Aorta (tissue), 4 donors: ENCODE data around the gene LRRC8E. TPM values are rescaled to one million over a fixed set of nuclear protein-coding genes. Genes with fewer than 3 reads are reported as not detected.

ENCODE experiments used
- polyA plus RNA-seq, 2 donors: library from polyadenylated mRNA; stranded (reverse); fragments of 200-250 nt; gene quantifications; one replicate each; pipeline ENCODE4 v1.2.3, GENCODE V29; 2013
- total RNA-seq, 2 donors: library from RNA; stranded (reverse); fragmentation: NEBNext Ultra II Directional; extraction: Animal tissue kit (Norgen Biotek cat#: 25700); gene quantifications; one replicate each; pipeline ENCODE4 v1.2.1, GENCODE V29; 2021
- donor health status: healthy with polysubstance abuse.
- donor health status: Bipolar disorder and iron deficiency.
- donor health status: DM: no; HTN: no; CAD: no.
- donor health status: DM: yes; HTN: yes; CAD: no.

The LRRC8E gene
- total and polyA plus RNA-seq, 4 donors: 0.60 TPM; not detected in 3

Other genes with a start within 250 kb of the LRRC8E start
- gene RETN, start 219.5 kb upstream of the LRRC8E start, total RNA-seq: not detected
- gene RETN, start 219.5 kb upstream of the LRRC8E start, polyA plus RNA-seq: 1 to 10 TPM in 1 of 2 donors, not detected in 1; 2.6 TPM
- 1 to 10 TPM in 1 of 2 donors, under 1 TPM in 1; 0.63 to 4.3 TPM for gene MCEMP1, start 211.4 kb upstream of the LRRC8E start, total RNA-seq
- gene MCEMP1, start 211.4 kb upstream of the LRRC8E start, polyA plus RNA-seq: 1 to 10 TPM in 1 of 2 donors, under 1 TPM in 1; 0.10 to 8.3 TPM
- 10 to 100 TPM; 54.0 to 60.1 TPM for gene TRAPPC5, start 207.7 kb upstream of the LRRC8E start, total RNA-seq
- gene TRAPPC5, start 207.7 kb upstream of the LRRC8E start, polyA plus RNA-seq: 10 to 100 TPM; 26.8 to 79.6 TPM
- gene FCER2, start 186.4 kb upstream of the LRRC8E start, total RNA-seq: 1 to 10 TPM in 1 of 2 donors, under 1 TPM in 1; 0.36 to 2.9 TPM
- not detected for gene FCER2, start 186.4 kb upstream of the LRRC8E start, polyA plus RNA-seq
- 10 to 100 TPM in 1 of 2 donors, 1 to 10 TPM in 1; 2.8 to 26.8 TPM for gene CLEC4G, start 156.4 kb upstream of the LRRC8E start, total RNA-seq
- gene CLEC4G, start 156.4 kb upstream of the LRRC8E start, polyA plus RNA-seq: 1 to 10 TPM in 1 of 2 donors, not detected in 1; 2.3 TPM
- 10 to 100 TPM; 19.2 to 63.9 TPM for gene CD209, start 141.0 kb upstream of the LRRC8E start, total RNA-seq
- gene CD209, start 141.0 kb upstream of the LRRC8E start, polyA plus RNA-seq: 1 to 10 TPM; 1.0 to 3.1 TPM
- gene CLEC4M, start 125.3 kb upstream of the LRRC8E start, total RNA-seq: not detected
- gene CLEC4M, start 125.3 kb upstream of the LRRC8E start, polyA plus RNA-seq: under 1 TPM in 1 of 2 donors, not detected in 1; 0.50 TPM
- 10 to 100 TPM; 13.0 to 13.4 TPM for gene EVI5L, start 58.3 kb upstream of the LRRC8E start, total RNA-seq
- 10 to 100 TPM in 1 of 2 donors, 1 to 10 TPM in 1; 4.3 to 11.9 TPM for gene EVI5L, start 58.3 kb upstream of the LRRC8E start, polyA plus RNA-seq
- gene PRR36, start 14.1 kb upstream of the LRRC8E start, total RNA-seq: under 1 TPM in 1 of 2 donors, not detected in 1; 0.09 TPM
- gene PRR36, start 14.1 kb upstream of the LRRC8E start, polyA plus RNA-seq: under 1 TPM in 1 of 2 donors, not detected in 1; 0.13 TPM
- 10 to 100 TPM; 26.6 to 34.3 TPM for gene MAP2K7, start 15.4 kb downstream of the LRRC8E start, total RNA-seq
- gene MAP2K7, start 15.4 kb downstream of the LRRC8E start, polyA plus RNA-seq: 10 to 100 TPM; 14.7 to 23.3 TPM
- under 1 TPM in 1 of 2 donors, not detected in 1; 0.84 TPM for gene TGFBR3L, start 26.3 kb downstream of the LRRC8E start, total RNA-seq
- 1 to 10 TPM in 1 of 2 donors, not detected in 1; 1.5 TPM for gene TGFBR3L, start 26.3 kb downstream of the LRRC8E start, polyA plus RNA-seq
- 10 to 100 TPM; 20.0 to 26.6 TPM for gene SNAPC2, start 31.8 kb downstream of the LRRC8E start, total RNA-seq
- 10 to 100 TPM; 12.0 to 22.6 TPM for gene SNAPC2, start 31.8 kb downstream of the LRRC8E start, polyA plus RNA-seq
- gene CTXN1, start 37.6 kb downstream of the LRRC8E start, total RNA-seq: 1 to 10 TPM; 1.9 to 2.5 TPM
- gene CTXN1, start 37.6 kb downstream of the LRRC8E start, polyA plus RNA-seq: under 1 TPM in 1 of 2 donors, not detected in 1; 0.51 TPM
- gene TIMM44, start 55.2 kb downstream of the LRRC8E start, total RNA-seq: 10 to 100 TPM; 44.5 to 53.5 TPM
- 100 to 1,000 TPM in 1 of 2 donors, 10 to 100 TPM in 1; 26.4 to 126 TPM for gene TIMM44, start 55.2 kb downstream of the LRRC8E start, polyA plus RNA-seq
- gene ELAVL1, start 117.1 kb downstream of the LRRC8E start, total RNA-seq: 10 to 100 TPM; 48.5 to 48.9 TPM
- 10 to 100 TPM in 1 of 2 donors, 1 to 10 TPM in 1; 8.1 to 24.2 TPM for gene ELAVL1, start 117.1 kb downstream of the LRRC8E start, polyA plus RNA-seq
- gene CCL25, start 164.2 kb downstream of the LRRC8E start, total RNA-seq: not detected
- 10 to 100 TPM in 1 of 2 donors, not detected in 1; 25.2 TPM for gene CCL25, start 164.2 kb downstream of the LRRC8E start, polyA plus RNA-seq